GM08714 (cell line): ENCODE results near the gene DOCK4.

Source experiments
- H3K4me3 ChIP-seq: fragments of 200-500 bp; sonication (Bioruptor generic); 2 replicates; pipeline ENCODE4 v1.5.1; 2014; ENCODE audit warnings: mild to moderate bottlenecking, low read length, inconsistent platforms
- ZNF274 ChIP-seq: IDR thresholded peaks from 2 replicates; pipeline ENCODE4 v1.6.1; 2012; ENCODE audit warnings: mild to moderate bottlenecking, low read depth, low read length

Gene DOCK4

GRCh38 chr7:111998326-111998725, 207.9 kb downstream of the DOCK4 start:
- H3K4me3 ChIP-seq: no peak overlapping the region
- no peak for TF ChIP-seq ZNF274

DNA sequence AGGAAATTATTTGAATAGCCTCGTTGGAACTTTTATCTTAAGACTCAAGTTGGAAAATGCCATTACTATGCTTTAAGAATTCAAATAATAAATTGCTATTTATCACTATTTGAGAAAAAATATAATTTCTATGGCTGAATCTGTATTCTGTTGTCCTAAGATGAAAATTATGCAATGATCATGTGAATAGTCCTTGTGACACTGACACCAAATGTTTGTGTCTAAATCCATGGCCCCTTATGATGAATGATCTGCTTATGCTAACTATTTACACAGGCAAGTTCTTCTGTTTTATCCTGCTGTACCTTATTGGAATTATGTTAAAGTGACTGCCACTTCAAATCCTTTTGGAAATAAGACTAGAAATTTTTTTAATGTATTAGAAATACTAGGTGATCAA, 208.7 kb downstream of the DOCK4 start:
- TF ChIP-seq ZNF274: no peak
- H3K4me3 ChIP-seq: no peak overlapping the region

DNA sequence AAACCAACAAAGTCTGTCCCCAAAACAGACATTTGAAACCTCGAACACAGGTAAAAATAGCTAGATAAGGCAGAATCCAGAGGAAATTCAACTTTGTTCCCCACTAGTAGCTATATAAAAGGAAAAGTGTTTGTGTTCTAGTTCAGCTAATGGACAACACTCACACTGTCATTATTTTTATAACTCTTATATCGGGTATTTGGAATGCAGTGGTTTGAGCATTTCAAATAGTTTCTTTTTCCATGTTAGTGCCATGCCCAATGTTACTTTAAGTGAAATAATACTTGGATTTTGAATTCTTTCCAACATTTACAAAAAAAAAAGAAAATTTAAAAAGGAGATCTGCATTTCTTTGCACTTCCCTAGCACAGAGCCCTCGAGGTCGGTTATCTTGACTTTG, 213.6 kb downstream of the DOCK4 start:
- no peak for TF ChIP-seq ZNF274
- no peak overlapping the region for H3K4me3 ChIP-seq

DNA sequence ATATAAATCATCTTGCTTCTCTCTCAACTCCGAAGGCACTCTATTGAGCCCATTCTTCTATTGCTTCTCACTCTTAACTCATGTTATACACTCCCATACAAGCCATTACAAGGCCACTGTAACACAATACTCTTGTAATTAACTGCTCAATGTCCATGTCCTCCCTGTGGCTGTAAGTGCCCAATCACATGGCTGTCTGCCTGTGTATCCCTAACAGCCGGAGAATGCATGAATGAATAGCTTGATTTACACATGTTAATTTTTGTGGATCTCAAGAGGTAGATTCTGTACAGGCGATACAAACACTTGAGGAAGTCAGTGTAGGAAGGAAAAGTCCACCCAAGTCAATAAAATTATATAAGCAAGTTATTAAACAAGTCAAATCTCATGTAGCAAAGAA, 215.6 kb downstream of the DOCK4 start:
- H3K4me3 ChIP-seq: no peak overlapping the region
- no peak for TF ChIP-seq ZNF274

GRCh38 chr7:111987886-111988285, 218.3 kb downstream of the DOCK4 start:
- no peak for TF ChIP-seq ZNF274
- no peak overlapping the region for H3K4me3 ChIP-seq

GRCh38 chr7:111987115-111987826, 218.9 kb downstream of the DOCK4 start:
- H3K4me3 ChIP-seq: no peak overlapping the region
- TF ChIP-seq ZNF274: no peak

DNA sequence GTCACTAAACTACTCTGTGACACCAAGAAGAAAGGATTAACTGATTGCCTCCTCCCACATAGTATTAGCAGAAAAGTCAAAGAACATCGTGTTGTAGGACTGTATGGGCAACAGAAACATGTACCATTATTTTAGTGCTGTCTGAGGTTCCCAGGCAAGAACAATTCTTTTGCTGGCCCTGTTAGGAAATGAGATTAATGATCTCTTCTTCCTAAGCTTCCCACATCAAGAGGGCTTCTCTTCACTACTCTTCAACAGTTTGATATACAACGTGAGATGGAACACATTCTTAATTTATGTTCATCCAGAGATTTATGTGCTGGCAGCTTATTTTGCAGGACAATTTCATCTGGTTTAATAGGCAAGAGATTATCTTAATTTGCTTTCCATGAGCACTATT, 219.6 kb downstream of the DOCK4 start:
- H3K4me3 ChIP-seq: no peak overlapping the region
- no peak for TF ChIP-seq ZNF274

DNA sequence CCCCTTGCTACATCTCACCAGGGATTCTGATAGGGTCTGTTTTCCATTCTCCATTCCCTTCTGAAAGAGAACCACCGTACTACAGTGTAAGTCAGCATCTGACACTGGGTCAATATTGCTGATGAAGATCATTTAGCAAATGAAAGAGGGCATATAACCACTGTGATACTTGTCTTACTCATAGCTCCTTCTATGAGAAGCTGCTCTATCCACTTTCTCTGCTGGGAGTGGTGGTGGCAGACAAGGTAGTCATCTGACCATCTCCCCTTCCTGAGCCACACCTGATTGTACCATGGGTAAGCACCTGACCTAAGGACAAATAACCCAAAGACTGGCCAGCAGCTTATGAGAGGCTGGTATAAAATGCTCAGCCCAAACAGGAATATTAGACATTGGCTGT, 220.4 kb downstream of the DOCK4 start:
- no peak for TF ChIP-seq ZNF274
- H3K4me3 ChIP-seq: no peak overlapping the region

- no peak for TF ChIP-seq ZNF274
- H3K4me3 ChIP-seq: no peak overlapping the region
These were observed 223.4 kb downstream of the DOCK4 start for GRCh38 chr7:111982804-111983203.

- no peak for TF ChIP-seq ZNF274
- no peak overlapping the region for H3K4me3 ChIP-seq
These were observed 224.1 kb downstream of the DOCK4 start for GRCh38 chr7:111982133-111982532.

DNA sequence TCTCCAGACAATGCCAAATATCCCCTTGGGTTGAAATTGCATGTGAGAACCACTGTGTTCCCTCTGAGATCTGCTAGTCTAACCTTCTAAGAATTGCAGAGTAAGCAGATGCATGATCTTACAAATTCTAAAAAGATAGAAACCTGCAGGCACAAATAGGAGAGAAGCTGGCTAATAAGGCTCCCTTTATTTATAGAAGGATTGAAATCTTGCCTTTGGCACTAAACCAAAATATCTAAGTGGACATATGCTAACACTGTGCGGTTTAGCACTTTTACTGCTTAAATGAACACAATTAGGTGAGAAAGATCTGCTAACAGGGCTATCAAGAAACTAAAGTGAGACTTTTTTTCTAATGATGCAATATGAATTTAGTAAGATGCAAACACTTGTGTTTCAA, 225.5 kb downstream of the DOCK4 start:
- no peak for TF ChIP-seq ZNF274
- H3K4me3 ChIP-seq: no peak overlapping the region

GRCh38 chr7:111975346-111975745, 230.9 kb downstream of the DOCK4 start:
- H3K4me3 ChIP-seq: no peak overlapping the region
- no peak for TF ChIP-seq ZNF274

DNA sequence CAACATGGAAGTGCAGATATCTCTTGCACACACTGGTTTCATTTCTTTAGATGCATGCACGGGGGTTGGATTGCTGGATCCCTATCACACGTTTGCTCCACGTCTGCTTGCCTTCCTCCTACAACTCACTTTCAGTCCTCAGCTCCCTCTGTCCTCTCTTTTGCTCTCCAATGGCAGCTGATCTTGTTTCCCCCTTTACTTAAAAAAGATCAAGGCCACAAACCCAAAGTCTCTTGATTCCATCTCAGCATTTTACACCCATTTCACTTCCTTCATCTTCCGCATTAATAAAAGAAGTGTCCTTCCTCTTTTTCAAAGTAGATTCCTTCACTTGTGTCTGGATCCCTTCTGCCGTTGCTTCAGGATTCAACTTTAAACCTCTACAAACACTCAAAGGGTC, 245.2 kb downstream of the DOCK4 start:
- TF ChIP-seq ZNF274: no peak
- no peak overlapping the region for H3K4me3 ChIP-seq

GRCh38 chr7:111958896-111959295, 247.3 kb downstream of the DOCK4 start:
- no peak overlapping the region for H3K4me3 ChIP-seq
- TF ChIP-seq ZNF274: no peak

DNA sequence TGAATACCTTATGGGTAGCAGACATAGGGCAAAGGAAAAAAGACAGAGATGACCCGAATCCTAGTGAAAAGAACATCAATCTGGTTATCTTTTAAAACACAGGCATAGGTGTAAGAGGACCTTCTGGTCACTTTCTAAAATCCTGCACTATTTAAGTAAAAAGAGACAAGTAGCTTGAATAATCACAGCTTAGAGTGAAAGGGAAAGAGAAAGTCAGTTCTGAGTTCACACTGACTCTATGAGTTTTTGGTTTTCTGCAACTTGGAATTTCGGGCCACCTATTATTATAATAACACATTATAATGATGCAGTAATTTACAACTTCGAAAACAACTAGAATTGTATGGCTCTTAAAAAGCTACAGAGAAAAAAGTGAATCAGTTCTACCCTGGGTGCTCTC, 247.8 kb downstream of the DOCK4 start:
- H3K4me3 ChIP-seq: no peak overlapping the region
- no peak for TF ChIP-seq ZNF274

DNA sequence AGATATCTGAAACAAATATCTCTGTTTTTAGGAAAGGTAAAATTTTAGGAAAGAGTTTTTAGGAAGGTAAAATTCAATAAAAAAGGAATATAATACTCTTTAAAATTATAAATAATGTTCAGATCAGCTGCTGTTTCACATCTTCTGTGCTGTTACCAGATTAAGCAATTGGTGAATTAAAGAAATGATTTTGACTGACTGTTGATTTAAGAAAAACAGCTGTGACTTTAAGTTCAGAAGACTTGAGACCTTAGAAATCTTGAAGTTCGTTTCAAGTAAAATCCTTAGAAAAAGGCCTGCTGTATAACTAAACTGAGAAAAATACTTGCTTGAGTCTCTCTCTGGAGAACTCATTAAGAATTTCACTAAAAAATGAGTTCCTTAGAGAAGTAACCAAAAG, 250.6 kb downstream of the DOCK4 start:
- no peak overlapping the region for H3K4me3 ChIP-seq
- no peak for TF ChIP-seq ZNF274
